Aorta (tissue), 5 donors: Measurements from ENCODE around the gene DNAJB11. TPM values are rescaled to one million over a fixed set of nuclear protein-coding genes. Genes with fewer than 3 reads are reported as not detected.

Experiments
- ATAC-seq: fragments of 200-7000 bp; cut with Tn5 transposase; one replicate; pipeline ENCODE4 v1.9.1; 2022; ENCODE audit warnings: moderate library complexity; ENCODE audit not compliant: low FRiP score
- DNase-seq, 2 donors: peaks; one replicate each; pipeline ENCODE4 v3.0.0-alpha.2; 2020
- H3K27ac ChIP-seq, 2 donors: one replicate each; pipeline ENCODE4 v1.5.1; 2013; ENCODE audit warnings: low read length in 2 of 2, mild to moderate bottlenecking in 2 of 2, moderate library complexity in 2 of 2, control low read depth in 1 of 2, inconsistent platforms in 1 of 2, low read depth in 1 of 2
- H3K27me3 ChIP-seq, 2 donors: one replicate each; pipeline ENCODE4 v1.6.1; 2013; ENCODE audit warnings: control low read depth in 1 of 2, low read length in 1 of 2, mild to moderate bottlenecking in 1 of 2, moderate library complexity in 1 of 2; ENCODE audit not compliant: insufficient read depth in 2 of 2, control insufficient read depth in 1 of 2
- H3K36me3 ChIP-seq, 2 donors: one replicate each; pipeline ENCODE4 v1.6.1; 2013; ENCODE audit warnings: control low read depth in 1 of 2, low read length in 1 of 2, mild to moderate bottlenecking in 1 of 2; ENCODE audit not compliant: insufficient read depth in 2 of 2, control insufficient read depth in 1 of 2
- H3K4me1 ChIP-seq, 2 donors: one replicate each; pipeline ENCODE4 v1.6.1; 2013; ENCODE audit warnings: low read length in 2 of 2, control low read depth in 1 of 2, mild to moderate bottlenecking in 1 of 2, moderate library complexity in 1 of 2; ENCODE audit not compliant: insufficient read depth in 2 of 2, control insufficient read depth in 1 of 2
- H3K4me3 ChIP-seq, 2 donors: one replicate each; pipeline ENCODE4 v1.5.1; 2013; ENCODE audit warnings: low read length in 2 of 2, control low read depth in 1 of 2, mild to moderate bottlenecking in 1 of 2
- H3K9me3 ChIP-seq: one replicate; pipeline ENCODE4 v1.6.1; 2013; ENCODE audit warnings: mild to moderate bottlenecking, low read length; ENCODE audit not compliant: control insufficient read depth
- WGBS, 2 donors: extraction: QIAGEN DNeasy Blood & Tissue Kit; methylation state at CpG; one replicate each; pipeline ENCODE4 v1.1.7; 2013; 5-methylcytosine and 5-hydroxymethylcytosine counted together
- intact Hi-C, 2 donors: fragments of 100-400 bp; cut with DNase I; formaldehyde crosslinking; loops; one replicate each; pipeline versions ENCODE4 v1.14.2 to v1.15.0; 2022
- polyA plus RNA-seq, 2 donors: library from polyadenylated mRNA; stranded (reverse); fragments of 200-250 nt; gene quantifications; one replicate each; pipeline ENCODE4 v1.2.3, GENCODE V29; 2013
- total RNA-seq, 2 donors: library from RNA; stranded (reverse); fragmentation: NEBNext Ultra II Directional; extraction: Animal tissue kit (Norgen Biotek cat#: 25700); gene quantifications; one replicate each; pipeline ENCODE4 v1.2.1, GENCODE V29; 2021
- donor health status: healthy with polysubstance abuse.
- donor health status: Bipolar disorder and iron deficiency.
- donor health status: DM: no; HTN: no; CAD: no.
- donor health status: DM: no; HTN: no; CAD: no.
- donor health status: DM: yes; HTN: yes; CAD: no.

The DNAJB11 gene
- total and polyA plus RNA-seq, 4 donors, result 35.0 to 47.0 (median 38.4) TPM

DNA sequence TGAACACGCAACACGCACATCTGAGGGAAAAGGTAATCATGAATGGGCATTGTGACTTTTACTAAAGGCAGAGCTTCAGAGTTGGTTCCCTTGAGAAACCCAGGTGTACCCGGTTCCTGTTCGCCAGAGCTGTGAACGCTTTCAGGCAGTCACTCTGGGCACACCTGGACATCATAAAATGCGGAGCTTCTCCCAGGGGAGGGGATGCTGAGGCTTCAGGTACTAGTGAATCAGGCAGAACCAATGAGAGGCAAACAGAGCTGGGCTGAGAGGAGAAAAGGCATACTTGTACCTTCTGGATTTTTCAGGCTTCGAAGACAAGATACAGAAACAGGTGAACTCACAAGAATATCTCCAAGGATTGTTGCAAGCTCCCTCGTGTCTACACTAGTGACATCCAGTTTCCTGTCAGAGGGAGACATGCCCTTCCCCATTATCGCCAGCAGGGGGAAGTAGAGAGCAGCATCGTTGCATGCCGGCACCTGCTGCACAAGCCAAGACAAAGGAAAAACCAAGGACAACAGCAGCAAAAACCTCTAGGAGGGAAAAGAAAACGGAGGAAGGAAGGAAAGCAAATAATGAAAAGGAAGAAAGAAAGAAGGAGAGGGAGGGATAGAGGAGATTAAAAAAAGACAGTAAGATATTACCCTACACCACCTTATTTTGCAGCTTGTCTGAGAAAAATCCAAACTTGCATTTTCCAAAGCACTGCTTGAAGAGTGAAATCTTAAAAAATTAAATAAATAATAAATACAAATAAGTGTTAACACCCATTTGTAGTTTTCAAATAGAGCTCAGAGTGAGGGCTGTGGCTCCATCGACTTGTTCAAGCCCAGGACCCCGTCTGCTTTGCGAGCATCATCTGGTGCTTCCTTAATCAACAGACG lies 44.3 kb downstream of the DNAJB11 start:
- WGBS, 2 donors, result 36 to 38% methylated on average over 16 of the region's 16 CpGs
- H3K27ac ChIP-seq, result no peak overlapping the region
- no peaks in the 10 kb centered on the region for H3K4me1 ChIP-seq
- H3K9me3 ChIP-seq, result no peaks in the 10 kb centered on the region
- no peaks in the 10 kb centered on the region for H3K36me3 ChIP-seq
- no peaks in the 10 kb centered on the region for H3K27me3 ChIP-seq
- ATAC-seq, result peak; percentile 86
- H3K4me3 ChIP-seq, result no peak overlapping the region
- peak; percentile 77 to 89 for DNase-seq
- intact Hi-C loops, result loop anchor here (5.0 to 10.0 kb wide), 4 partner anchors 170 to 633 kb away; partner anchors contain the start of gene EIF4A2 (in 1 of the 2)

DNA sequence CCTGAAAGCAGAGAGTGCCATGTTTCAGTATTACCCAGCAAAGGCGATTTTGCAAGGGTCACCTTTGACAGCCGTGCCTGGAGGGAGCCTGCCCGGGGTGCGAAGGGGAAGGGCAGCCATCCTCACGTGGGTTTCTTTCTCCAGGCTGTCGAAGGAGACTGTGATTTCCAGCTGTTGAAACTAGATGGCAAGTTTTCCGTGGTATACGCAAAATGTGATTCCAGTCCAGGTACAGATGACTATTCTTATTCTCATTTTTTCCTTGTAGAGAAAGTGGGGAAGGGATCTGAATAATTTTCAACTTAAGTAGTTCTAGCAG lies 45.7 kb downstream of the DNAJB11 start:
- WGBS, 2 donors, result 91% methylated on average over 8 of the region's 8 CpGs
- ATAC-seq (no peak), DNase-seq (no peak)
- Histone ChIP-seq H3K9me3 (no peaks in the 10 kb centered on the region), H3K27ac (no peak overlapping the region), H3K4me1 (no peaks in the 10 kb centered on the region), H3K27me3 (no peaks in the 10 kb centered on the region), H3K4me3 (no peak overlapping the region), H3K36me3 (no peaks in the 10 kb centered on the region)
- intact Hi-C loops, result loop anchor here (5.0 to 10.0 kb wide), 4 partner anchors 169 to 634 kb away; partner anchors contain the start of gene EIF4A2 (in 1 of the 2)

DNA sequence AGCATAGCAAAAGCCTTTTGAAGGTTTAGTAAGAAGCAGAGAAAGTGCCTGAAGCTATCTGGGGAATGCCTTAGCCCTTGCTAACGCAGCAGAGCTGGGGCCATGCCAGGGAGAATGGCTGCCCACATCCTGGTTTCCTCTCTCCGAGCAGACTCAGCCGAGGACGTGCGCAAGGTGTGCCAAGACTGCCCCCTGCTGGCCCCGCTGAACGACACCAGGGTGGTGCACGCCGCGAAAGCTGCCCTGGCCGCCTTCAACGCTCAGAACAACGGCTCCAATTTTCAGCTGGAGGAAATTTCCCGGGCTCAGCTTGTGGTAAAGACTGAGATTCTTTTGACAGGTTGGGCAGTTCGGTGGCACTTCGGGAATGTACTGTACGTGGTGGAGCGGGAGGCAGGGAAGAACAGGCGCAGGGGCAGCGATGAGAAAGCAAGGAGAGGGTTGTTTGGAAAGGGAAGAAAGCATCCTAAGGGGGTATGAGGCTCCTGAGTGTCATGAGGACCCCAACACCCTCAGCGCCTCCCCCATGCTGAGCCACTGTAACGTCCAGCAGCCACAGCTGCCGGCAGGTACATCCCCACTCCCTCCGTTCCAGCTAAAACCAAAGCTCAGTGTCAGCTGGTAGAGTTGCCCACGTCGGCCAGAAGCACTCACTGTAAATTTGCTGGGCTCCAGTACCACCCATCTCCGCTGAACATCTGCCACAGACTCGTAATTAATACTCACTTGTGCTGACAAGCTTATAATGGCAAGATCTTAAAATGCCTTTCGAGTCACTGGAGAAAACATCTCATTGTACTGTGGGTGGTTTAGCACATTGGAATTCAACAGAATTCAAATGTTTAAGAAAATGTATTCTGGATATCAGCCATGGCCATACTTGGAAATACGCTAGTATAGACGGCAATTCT lies 46.8 kb downstream of the DNAJB11 start:
- ATAC-seq (peak; percentile 92), DNase-seq (peak; percentile 96 to 97)
- Histone ChIP-seq H3K36me3 (no peaks in the 10 kb centered on the region), H3K4me1 (no peaks in the 10 kb centered on the region), H3K4me3 (no peak overlapping the region), H3K27ac (no peak overlapping the region), H3K9me3 (no peaks in the 10 kb centered on the region), H3K27me3 (peaks cover 0 to under 1% of the 10 kb centered on the region in 2 donors)
- intact Hi-C loops, result loop anchor here (5.0 to 10.0 kb wide), 4 partner anchors 168 to 635 kb away; partner anchors contain the start of gene EIF4A2 (in 1 of the 2)
- WGBS, 2 donors, result 13 to 16% methylated on average over 31 of the region's 31 CpGs

DNA sequence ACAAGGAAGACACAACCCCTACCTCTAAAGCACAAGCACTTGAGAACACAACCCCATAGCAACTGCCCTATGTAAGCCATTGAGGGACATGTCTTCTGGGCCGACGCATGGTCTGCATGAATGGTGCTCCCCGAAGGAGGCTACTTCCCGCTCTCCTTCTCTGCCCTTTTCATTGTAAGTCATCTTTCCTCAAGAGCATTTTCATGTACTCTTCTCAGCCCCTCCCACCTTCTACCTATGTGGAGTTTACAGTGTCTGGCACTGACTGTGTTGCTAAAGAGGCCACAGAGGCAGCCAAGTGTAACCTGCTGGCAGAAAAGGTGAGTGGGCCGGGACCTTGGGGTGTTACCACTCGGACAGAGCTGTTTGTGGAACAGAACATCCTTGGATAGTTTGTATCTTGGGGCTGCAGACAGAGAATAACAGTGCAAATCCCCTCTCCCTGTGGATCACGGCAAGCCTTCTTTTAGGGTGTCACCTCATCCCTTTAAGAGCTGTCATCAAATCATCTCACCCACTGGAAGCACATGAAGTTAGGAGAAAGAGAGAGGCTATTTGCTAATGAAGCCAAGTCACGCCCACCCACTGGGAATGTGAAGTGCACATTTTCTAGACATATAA lies 47.9 kb downstream of the DNAJB11 start:
- no peak for ATAC-seq
- intact Hi-C loops, result loop anchor here (5.0 to 10.0 kb wide), 4 partner anchors 166 to 636 kb away; partner anchors contain the start of gene EIF4A2 (in 1 of the 2)
- 92 to 94% methylated on average over 8 of the region's 8 CpGs for WGBS, 2 donors
- Histone ChIP-seq H3K27me3 (peaks cover 0 to 2% of the 10 kb centered on the region in 2 donors), H3K27ac (no peak overlapping the region), H3K4me1 (no peaks in the 10 kb centered on the region), H3K9me3 (no peaks in the 10 kb centered on the region), H3K36me3 (no peaks in the 10 kb centered on the region), H3K4me3 (no peak overlapping the region)
- no peak for DNase-seq

DNA sequence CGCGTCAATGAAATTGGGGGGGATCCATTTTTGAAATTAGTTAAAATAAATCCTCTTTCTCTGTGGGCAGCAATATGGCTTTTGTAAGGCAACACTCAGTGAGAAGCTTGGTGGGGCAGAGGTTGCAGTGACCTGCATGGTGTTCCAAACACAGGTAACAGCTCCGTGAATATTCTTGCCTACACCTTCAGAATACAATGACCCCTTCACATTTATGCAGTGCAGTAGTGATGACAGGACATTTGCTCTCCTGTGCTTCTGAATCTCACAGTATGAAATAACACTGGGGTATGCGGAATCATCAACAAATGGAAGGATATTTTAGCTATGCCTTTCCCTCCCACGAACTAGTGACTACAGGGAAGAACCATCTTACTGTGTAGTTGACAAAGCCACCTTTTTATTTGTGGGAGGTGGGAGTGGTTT lies 49.3 kb downstream of the DNAJB11 start:
- no peak overlapping the region for H3K27ac ChIP-seq
- no peaks in the 10 kb centered on the region for H3K9me3 ChIP-seq
- DNase-seq (no peak), ATAC-seq (no peak)
- no peaks in the 10 kb centered on the region for H3K4me1 ChIP-seq
- H3K4me3 ChIP-seq, result no peak overlapping the region
- peaks cover 0 to 2% of the 10 kb centered on the region in 2 donors for H3K27me3 ChIP-seq
- no peaks in the 10 kb centered on the region for H3K36me3 ChIP-seq
- intact Hi-C loops, result loop anchor here (5.0 to 10.0 kb wide), 4 partner anchors 165 to 637 kb away; partner anchors contain the start of gene EIF4A2 (in 1 of the 2)
- WGBS, 2 donors, result 88 to 90% methylated on average over 5 of the region's 5 CpGs

DNA sequence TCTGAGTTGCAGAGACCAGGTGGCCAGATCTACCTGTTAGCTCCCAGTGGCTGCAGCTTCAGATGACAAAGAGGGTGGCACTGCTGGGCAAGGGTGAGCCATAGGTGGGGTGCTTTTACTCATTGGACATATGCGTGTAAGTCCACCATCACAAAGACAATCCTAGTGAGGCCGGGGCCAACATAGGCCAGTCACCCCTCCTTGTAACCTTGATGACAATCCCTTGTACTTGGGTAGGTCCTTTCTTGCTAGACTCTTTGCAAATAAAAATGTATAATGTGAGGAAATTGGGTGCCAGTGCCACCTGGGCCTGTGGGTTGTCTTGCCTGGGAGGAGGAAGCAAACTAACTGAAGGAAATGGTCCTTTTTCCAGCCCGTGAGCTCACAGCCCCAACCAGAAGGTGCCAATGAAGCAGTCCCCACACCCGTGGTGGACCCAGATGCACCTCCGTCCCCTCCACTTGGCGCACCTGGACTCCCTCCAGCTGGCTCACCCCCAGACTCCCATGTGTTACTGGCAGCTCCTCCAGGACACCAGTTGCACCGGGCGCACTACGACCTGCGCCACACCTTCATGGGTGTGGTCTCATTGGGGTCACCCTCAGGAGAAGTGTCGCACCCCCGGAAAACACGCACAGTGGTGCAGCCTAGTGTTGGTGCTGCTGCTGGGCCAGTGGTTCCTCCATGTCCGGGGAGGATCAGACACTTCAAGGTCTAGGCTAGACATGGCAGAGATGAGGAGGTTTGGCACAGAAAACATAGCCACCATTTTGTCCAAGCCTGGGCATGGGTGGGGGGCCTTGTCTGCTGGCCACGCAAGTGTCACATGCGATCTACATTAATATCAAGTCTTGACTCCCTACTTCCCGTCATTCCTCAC lies 49.9 kb downstream of the DNAJB11 start:
- Histone ChIP-seq H3K27ac (no peak overlapping the region), H3K9me3 (no peaks in the 10 kb centered on the region), H3K36me3 (no peaks in the 10 kb centered on the region), H3K4me1 (no peaks in the 10 kb centered on the region), H3K4me3 (no peak overlapping the region), H3K27me3 (peaks cover 0 to 2% of the 10 kb centered on the region in 2 donors)
- 86 to 90% methylated on average over 17 of the region's 17 CpGs for WGBS, 2 donors
- no peak for ATAC-seq
- intact Hi-C loops, result no loop called here
- no peak for DNase-seq

DNA sequence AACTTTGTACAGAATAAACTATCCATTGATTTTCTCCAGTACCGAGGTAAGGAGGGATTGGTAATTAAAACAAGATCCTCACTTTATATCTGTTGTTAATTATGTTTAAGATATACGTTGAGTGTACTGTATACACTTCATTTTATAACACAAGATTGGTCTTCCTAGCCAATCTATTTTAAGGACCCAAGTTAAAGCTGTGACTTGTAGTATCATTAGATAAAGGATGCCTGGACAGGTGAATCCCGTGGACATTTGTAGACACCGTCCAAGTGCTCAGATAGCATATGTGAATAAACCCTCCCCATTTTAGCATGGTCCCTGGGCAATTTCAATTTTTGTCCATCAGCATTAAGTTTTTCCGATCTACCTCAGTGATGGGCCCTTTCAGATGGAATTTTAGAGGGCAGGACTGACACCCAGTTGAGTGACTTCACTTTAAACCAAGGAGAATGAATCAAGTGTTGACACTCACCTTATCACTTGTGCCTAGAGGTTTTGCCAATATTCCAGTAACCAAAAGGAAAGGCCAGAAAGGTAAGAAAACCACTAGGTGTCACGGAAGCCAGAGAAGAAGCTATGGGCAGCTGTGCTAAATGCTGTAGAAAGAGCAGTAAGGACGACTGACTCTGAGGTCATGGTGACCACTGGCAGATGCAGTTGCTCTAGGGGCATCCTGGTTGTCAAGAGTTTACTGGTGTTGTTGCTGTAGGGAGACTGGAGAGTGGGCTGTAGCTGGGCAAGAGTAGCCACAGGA lies 51.6 kb downstream of the DNAJB11 start:
- H3K9me3 ChIP-seq, result no peaks in the 10 kb centered on the region
- no peak overlapping the region for H3K4me3 ChIP-seq
- no peak for ATAC-seq
- no peaks in the 10 kb centered on the region for H3K36me3 ChIP-seq
- intact Hi-C loops, result no loop called here
- H3K27me3 ChIP-seq, result peaks cover 0 to 2% of the 10 kb centered on the region in 2 donors
- WGBS, 2 donors, result 77 to 86% methylated on average over 7 of the region's 7 CpGs
- DNase-seq, result no peak
- no peak overlapping the region for H3K27ac ChIP-seq
- H3K4me1 ChIP-seq, result no peaks in the 10 kb centered on the region
